Heart right ventricle (tissue), 16 donors: Measurements from ENCODE around the gene SNAPC1. TPM values are rescaled to one million over a fixed set of nuclear protein-coding genes. Genes with fewer than 3 reads are reported as not detected.
"Not testable (repeated sequence)": the region's sequence is repeated elsewhere in the genome, so short reads cannot be mapped to it uniquely, and the experiment has no call there.

Experiments
- ATAC-seq, 8 donors: fragments of 200-7000 bp; cut with Tn5 transposase; one replicate each; pipeline ENCODE4 v1.9.1; 2020; ENCODE audit warnings: mild to moderate bottlenecking in 8 of 8, moderate library complexity in 8 of 8, moderate number of reproducible peaks in 1 of 8
- DNase-seq, 2 donors: peaks; one replicate each; pipeline ENCODE4 v3.0.0-alpha.2; 2020
- H3K27ac ChIP-seq, 10 donors: fragments of 200-600 bp; sonication (generic) in 2 of 10; one replicate each; pipeline versions ENCODE4 v1.5.0 to v1.8.0; 2020 to 2022; ENCODE audit warnings: mild to moderate bottlenecking in 3 of 10
- H3K27me3 ChIP-seq, 7 donors: fragments of 200-600 bp; one replicate each; pipeline ENCODE4 v1.8.0; 2021 to 2022; ENCODE audit warnings: mild to moderate bottlenecking in 2 of 7
- H3K36me3 ChIP-seq, 9 donors: fragments of 200-600 bp; sonication (generic) in 1 of 9; one replicate each; pipeline versions ENCODE4 v1.5.0 to v1.8.0; 2020 to 2022; ENCODE audit warnings: mild to moderate bottlenecking in 2 of 9
- H3K4me1 ChIP-seq, 9 donors: fragments of 200-600 bp; sonication (generic) in 1 of 9; one replicate each; pipeline versions ENCODE4 v1.5.0 to v1.8.0; 2020 to 2022; ENCODE audit warnings: mild to moderate bottlenecking in 4 of 9
- H3K4me3 ChIP-seq, 10 donors: fragments of 200-600 bp; sonication (generic) in 2 of 10; one replicate each; pipeline versions ENCODE4 v1.5.0 to v1.8.0; 2020 to 2022; ENCODE audit warnings: mild to moderate bottlenecking in 7 of 10, moderate library complexity in 2 of 10
- H3K9me3 ChIP-seq, 11 donors: fragments of 200-600 bp in 10 of 11; sonication (generic) in 2 of 11; one replicate each; pipeline versions ENCODE4 v1.5.0 to v1.8.0; 2013 to 2022; ENCODE audit warnings: mild to moderate bottlenecking in 2 of 11, control low read depth in 1 of 11, moderate library complexity in 1 of 11
- WGBS, 2 donors: extraction: QIAGEN DNeasy Blood & Tissue Kit; methylation state at CpG; one replicate each; pipeline ENCODE4 v1.1.7; 2013; ENCODE audit warnings: inconsistent platforms in 1 of 2; 5-methylcytosine and 5-hydroxymethylcytosine counted together
- intact Hi-C, 10 donors: fragments of 100-400 bp; cut with DNase I; formaldehyde crosslinking; loops; one replicate each; pipeline versions ENCODE4 v1.11.1 to v1.14.2; 2022
- polyA plus RNA-seq, 2 donors: library from polyadenylated mRNA; stranded (reverse); fragments of 200-250 nt; gene quantifications; one replicate each; pipeline ENCODE4 v1.2.3, GENCODE V29; 2013
- total RNA-seq, 10 donors: library from RNA; stranded (reverse); fragmentation: NEBNext Ultra II Directional in 3 of 10; extraction: Animal tissue kit (Norgen Biotek cat#: 25700) in 3 of 10; gene quantifications; one replicate each; pipeline versions ENCODE4 v1.2.1 to v1.2.4, GENCODE V29; 2021 to 2023
- TF ChIP-seq, protein P1 (sequence below), 9 donors: fragments of 200-600 bp; sonication (generic) in 2 of 9; IDR thresholded peaks; one replicate each; pipeline versions ENCODE4 v1.5.0 to v1.8.0; 2021 to 2022; ENCODE audit warnings: antibody characterized with exemption in 9 of 9, mild to moderate bottlenecking in 5 of 9, moderate library complexity in 1 of 9
- donor health status: Arrhythmogenic right ventricular cardiomyopathy.
- donor health status: ischemic (EF 13 %, LVEDD 7.1; RV severe dilation, severe dysfunction).
- donor health status: healthy with polysubstance abuse.
- donor health status: DM: no; HTN: yes; CAD: no.
- donor health status: DM: no; HTN: no; CAD: no.
- donor health status: ischemic (EF 25% LVEDD 6.9; RV normal size, moderate dysfunction).
- donor health status: ischemic (EF 25% LVEDD 5.7; RV mildly dilated, moderate dysfunction).
- donor health status: healthy.
- donor health status: DM: yes; HTN: yes; CAD: no.
- donor health status: Ischemic cardiomyopathy.
- donor health status: ischemic (EF 35%, LVEDD 5.7; RV mildly dilated, moderate dysfunction).
- donor health status: nonischemic (EF 11% LVEDD 7.7; RV severe dilation, severe dysfunction).
- donor health status: DM: yes; HTN: yes; CAD: no.
- donor health status: PGD.
- donor health status: ischemic (EF 29% LVEDD 5.4; RV normal size, mild dysfunction).
- donor health status: nonischemic (EF 23%, LVEDD 6.1; RV moderate dilation, normal function).

Gene SNAPC1
- total and polyA plus RNA-seq, 12 donors: 4.2 to 11.9 (median 7.3) TPM

DNA sequence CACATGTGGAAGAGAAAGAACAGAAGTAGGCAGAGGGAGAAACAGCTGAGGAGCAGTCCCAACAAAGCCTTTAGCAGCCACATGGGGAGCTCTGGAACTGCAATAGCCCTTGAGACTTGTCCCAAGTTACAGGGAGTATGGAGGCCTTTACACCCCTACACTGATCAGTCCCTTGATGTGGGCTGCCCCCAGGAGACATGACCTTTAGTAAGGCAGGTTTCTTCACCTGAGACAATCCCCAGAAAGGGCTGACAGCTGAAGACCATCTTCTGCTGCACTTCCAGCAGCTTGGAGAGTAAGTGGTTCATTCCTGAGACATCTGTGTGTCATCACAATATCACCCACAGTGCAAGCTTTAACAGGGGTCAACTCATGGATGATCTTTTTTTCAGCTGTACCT is 8.6 kb upstream of the SNAPC1 start:
- intact Hi-C loops: loop anchor here in 2 of 10 donors (5.0 kb wide), 2 partner anchors 56 to 276 kb away; partner anchors contain the start of gene HIF1A (in 1 of the 2)
- ATAC-seq: no peak
- Histone ChIP-seq H3K9me3 (no peaks in the 10 kb centered on the region), H3K36me3 (peaks cover 0 to 7% (median 0%) of the 10 kb centered on the region in 9 donors), H3K4me3 (no peak overlapping the region), H3K27ac (no peak overlapping the region), H3K27me3 (no peaks in the 10 kb centered on the region), H3K4me1 (peaks cover 0 to 39% (median 17%) of the 10 kb centered on the region in 9 donors)
- TF ChIP-seq, protein P1, sequence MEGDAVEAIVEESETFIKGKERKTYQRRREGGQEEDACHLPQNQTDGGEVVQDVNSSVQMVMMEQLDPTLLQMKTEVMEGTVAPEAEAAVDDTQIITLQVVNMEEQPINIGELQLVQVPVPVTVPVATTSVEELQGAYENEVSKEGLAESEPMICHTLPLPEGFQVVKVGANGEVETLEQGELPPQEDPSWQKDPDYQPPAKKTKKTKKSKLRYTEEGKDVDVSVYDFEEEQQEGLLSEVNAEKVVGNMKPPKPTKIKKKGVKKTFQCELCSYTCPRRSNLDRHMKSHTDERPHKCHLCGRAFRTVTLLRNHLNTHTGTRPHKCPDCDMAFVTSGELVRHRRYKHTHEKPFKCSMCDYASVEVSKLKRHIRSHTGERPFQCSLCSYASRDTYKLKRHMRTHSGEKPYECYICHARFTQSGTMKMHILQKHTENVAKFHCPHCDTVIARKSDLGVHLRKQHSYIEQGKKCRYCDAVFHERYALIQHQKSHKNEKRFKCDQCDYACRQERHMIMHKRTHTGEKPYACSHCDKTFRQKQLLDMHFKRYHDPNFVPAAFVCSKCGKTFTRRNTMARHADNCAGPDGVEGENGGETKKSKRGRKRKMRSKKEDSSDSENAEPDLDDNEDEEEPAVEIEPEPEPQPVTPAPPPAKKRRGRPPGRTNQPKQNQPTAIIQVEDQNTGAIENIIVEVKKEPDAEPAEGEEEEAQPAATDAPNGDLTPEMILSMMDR (IDR thresholded peaks at IDR 0.05): no peak
- no peak for DNase-seq

DNA sequence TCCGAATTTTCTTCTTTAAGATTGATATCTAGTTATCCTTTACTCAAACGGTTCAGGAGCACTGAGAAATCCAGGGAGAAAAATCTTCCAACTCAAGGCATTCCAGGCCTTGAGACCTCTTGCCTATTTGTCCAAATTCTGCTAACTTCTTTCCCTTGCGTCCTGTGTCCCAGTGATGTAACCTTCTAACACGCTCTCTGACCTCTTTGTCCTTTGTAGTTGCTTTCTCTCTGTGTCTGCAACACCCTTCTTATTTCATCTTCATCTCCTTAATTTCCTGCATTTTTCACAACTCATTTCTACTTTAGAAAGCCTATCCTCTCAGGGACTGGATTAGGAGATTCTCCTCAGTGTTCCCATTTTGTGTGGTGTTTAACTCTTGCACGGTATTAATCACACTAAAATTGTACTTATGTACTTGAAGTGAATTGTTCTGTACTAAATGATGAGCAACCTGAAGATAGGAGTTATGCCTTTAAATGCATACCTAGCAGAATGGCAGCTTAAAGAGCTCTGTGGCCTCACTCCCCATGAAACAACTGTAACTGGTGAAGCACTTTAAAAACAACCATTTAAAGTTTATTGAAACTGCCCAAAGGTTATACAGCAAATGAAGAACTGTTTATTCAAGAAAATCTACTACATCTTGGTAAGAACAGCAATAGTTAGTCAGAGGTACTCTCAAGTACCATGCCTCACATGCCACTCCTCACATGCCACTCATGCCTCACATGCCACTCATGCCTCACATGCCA is 7.4 kb upstream of the SNAPC1 start:
- DNase-seq: no peak
- Histone ChIP-seq H3K27ac (peak overlapping the region in 1 of 10 donors; percentile 4), H3K4me3 (no peak overlapping the region), H3K36me3 (no peaks in the 10 kb centered on the region), H3K9me3 (no peaks in the 10 kb centered on the region), H3K27me3 (no peaks in the 10 kb centered on the region), H3K4me1 (peaks cover 0 to 30% (median 15%) of the 10 kb centered on the region in 9 donors)
- WGBS, 2 donors: 75 to 86% methylated on average over 5 of the region's 5 CpGs
- intact Hi-C loops: loop anchor here in 2 of 10 donors (5.0 kb wide), 2 partner anchors 58 to 278 kb away; partner anchors contain the start of gene HIF1A (in 1 of the 2)
- TF ChIP-seq, protein P1 (IDR thresholded peaks at IDR 0.05): no peak
- no peak for ATAC-seq

DNA sequence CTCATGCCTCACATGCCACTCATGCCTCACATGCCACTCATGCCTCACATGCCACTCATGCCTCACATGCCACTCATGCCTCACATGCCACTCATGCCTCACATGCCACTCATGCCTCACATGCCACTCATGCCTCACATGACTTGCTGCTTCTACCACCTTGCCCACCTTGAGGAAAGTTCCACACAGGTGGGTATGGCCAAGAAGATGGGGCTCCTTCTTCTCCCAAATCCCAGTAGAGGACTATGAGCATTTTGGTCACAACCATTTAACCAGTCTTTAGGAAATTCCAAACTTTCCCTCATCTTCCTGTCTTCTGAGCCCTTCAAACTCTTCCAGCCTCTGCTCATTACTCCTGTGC is 6.9 kb upstream of the SNAPC1 start:
- H3K27ac ChIP-seq, ATAC-seq: not testable (repeated sequence)

DNA sequence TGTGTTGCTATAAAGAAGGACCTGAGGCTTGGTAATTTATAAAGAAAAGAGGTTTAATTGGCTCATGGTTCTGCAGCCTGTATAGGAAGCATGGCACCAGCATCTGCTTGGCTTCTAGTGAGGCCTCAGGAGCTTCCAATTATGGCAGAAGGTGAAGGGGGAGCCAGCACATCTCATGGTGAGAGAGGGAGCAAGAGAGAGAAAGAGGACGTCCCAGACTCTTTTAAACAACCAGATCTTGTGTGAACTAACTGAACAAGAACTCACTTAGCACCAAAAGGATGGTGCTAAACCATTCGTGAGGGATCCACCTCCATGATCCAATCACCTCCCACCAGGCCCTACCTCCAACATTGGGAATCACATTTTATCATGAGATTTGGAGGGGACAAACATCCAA is 6.1 kb upstream of the SNAPC1 start:
- ATAC-seq: no peak
- intact Hi-C loops: no loop called here

More for the DNA sequence above, 6.9 kb upstream of the SNAPC1 start:
- H3K9me3 ChIP-seq, H3K36me3 ChIP-seq, DNase-seq, H3K27me3 ChIP-seq, intact Hi-C loops, H3K4me3 ChIP-seq: not testable (repeated sequence)
- peaks cover 0 to 25% (median 9%) of the 10 kb centered on the region in 9 donors for H3K4me1 ChIP-seq

More for the DNA sequence above, 6.1 kb upstream of the SNAPC1 start:
- no peak overlapping the region for H3K27ac ChIP-seq
- H3K27me3 ChIP-seq: no peaks in the 10 kb centered on the region
- no peak for DNase-seq
- H3K36me3 ChIP-seq: no peaks in the 10 kb centered on the region
- no peaks in the 10 kb centered on the region for H3K9me3 ChIP-seq
- no peak overlapping the region for H3K4me3 ChIP-seq
- H3K4me1 ChIP-seq: peaks cover 0 to 19% (median 8%) of the 10 kb centered on the region in 9 donors
- TF ChIP-seq, protein P1 (IDR thresholded peaks at IDR 0.05): no peak
- WGBS, 2 donors: 67 to 78% methylated on average over 2 of the region's 2 CpGs
